GM19328 (cell line): ENCODE results near the gene RABGAP1.

ENCODE experiments used
- ATAC-seq: cut with Tn5 transposase; IDR thresholded peaks from one replicate; pipeline ENCODE4 v1.9.1; 2021; ENCODE audit warnings: mild to moderate bottlenecking, moderate library complexity; ENCODE audit not compliant: unreplicated experiment

The RABGAP1 gene

DNA sequence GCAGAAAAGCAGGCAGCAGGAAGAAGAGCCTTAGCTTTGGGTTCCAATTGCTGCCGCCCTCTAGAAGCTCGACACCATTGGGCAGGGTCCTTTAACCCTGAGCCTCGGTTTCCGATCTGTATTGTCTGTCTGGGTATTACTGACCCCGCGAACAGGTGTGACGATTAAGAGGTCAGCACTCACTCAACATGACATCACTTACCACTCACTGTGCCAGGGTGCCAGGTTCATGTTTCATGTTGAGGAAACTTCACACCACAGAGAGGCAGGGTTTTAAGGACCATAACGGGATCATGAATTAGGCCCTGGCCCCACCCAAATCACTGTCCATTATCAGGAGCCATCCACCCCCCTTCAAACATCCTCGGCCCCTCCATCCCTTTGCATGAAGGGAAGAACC is 168.2 kb downstream of the RABGAP1 start:
- ATAC-seq, result no peak

DNA sequence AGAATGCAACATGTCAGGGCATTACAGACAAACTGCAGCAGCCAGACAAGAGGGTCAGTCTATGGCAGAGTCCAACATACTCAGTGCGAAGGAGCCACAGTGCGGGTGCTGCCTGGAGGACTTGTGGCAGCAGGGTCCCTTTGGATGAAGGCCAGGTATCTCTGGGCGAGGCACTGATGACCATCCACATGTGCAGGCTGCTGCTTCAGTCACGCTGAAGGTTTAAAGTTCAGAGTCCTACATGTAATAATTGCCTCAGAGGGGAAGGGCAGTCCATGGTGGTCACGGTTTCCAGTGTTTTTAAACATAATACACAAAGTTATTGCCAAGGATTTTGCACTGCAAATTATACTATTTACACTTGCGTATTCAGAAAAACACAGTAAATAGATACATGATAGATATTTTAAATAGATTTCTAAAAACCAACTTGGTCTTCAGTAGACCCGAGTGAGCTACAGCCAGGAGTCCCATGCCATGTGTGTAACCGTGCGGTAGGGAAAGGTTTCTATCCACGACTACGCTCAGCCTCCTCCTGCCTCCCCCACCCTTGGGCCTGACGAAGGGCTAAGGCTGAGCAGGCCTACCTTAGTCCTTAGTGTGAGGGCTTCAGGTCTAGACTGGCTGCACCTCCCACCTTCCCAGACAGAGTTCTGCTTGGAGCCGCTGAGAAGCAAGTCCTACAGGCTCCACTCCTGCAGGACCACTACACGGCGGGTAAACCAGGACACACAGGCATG is 168.9 kb downstream of the RABGAP1 start:
- no peak for ATAC-seq

DNA sequence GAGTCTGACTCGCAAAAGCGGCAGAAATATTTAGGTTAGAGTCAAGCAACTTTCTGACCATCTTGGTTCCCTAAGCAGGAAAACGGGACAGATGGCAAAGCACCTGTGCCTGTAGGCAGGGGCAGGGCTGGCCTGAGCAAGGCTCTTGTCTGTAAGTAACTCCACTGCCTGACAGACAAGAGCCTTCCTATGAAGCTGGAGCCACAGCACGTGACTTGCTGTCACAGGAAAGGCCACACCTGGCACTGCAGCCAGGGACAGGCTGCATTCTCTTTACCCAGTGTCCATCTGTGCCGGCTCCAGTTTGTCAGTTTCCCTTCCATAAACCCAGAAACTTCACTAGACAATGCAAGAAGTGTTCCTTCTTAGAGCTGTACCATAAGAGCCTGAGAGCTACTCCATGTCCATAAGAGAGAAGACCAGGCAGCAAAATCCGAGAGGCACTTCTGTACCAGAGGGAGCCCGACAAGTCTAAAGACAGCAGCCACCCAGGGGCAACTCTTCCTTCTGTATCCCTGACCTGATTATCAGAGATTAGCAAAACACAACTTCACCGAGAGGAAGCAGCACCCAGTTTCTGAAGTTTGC is 170.7 kb downstream of the RABGAP1 start:
- no peak for ATAC-seq

DNA sequence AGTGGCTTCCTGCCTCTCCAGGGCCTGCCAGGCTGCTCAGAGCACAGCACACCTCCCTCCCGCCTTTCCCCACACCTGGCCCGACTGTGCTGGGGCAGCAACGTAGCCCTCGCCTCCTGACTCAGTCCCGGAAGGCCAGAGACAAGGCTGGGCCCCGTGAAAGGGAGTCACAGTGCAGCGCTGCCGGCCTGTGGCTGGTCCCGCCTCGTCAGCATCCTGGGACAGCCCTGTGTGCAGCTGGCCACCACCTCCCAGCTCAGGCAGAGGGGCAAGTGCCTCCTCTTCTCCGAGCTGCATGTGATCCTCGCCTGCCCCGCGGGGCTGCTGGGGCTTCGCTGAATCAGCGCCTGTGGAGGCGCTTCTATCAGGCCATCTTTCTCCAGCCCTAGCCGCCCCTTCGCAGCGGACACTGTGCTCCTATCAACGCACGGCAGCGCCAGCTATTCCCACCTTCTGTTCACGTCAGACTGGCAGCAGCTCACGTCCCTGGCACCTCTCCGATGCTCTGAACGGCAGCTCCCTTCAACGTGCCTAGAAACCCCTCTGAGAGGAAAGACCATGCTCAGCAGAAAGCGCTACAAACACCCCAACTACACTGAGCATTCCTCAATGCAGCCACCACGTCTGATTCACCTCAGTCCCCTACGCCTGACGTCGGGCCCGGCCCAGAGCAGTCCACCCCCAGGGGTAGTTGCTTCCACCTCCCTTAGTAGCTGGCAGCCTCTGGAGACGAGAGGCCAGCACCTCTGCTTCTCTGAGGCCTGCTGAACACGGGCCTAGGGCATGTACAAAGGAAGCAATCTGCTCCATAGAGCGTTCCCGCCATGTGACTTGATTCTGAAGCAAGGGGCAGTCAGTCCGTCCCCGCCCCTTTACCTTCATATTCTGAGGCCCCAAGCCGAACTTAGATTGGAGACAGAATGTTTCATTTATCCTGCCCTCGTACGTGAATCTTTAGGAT is 171.5 kb downstream of the RABGAP1 start:
- ATAC-seq, result no peak

DNA sequence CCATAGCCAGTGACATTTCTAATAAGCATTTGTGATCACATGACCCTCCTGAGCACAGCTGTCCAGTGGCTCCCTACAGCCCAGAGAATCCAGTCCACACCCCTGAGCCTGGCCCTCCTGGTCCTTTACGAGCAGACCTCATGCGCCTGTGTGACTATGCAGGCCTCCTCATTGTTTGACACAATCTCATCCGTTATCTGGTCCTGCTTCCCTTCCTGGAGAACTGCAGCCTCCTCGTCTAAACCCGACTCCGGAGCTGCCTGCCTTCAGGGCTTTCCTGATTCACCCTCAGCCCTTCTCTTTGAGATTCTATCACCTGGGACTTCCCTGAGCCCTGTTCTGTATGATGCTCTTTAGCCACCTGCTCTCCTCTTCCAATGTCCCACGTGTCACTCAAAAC is 172.4 kb downstream of the RABGAP1 start:
- no peak for ATAC-seq

DNA sequence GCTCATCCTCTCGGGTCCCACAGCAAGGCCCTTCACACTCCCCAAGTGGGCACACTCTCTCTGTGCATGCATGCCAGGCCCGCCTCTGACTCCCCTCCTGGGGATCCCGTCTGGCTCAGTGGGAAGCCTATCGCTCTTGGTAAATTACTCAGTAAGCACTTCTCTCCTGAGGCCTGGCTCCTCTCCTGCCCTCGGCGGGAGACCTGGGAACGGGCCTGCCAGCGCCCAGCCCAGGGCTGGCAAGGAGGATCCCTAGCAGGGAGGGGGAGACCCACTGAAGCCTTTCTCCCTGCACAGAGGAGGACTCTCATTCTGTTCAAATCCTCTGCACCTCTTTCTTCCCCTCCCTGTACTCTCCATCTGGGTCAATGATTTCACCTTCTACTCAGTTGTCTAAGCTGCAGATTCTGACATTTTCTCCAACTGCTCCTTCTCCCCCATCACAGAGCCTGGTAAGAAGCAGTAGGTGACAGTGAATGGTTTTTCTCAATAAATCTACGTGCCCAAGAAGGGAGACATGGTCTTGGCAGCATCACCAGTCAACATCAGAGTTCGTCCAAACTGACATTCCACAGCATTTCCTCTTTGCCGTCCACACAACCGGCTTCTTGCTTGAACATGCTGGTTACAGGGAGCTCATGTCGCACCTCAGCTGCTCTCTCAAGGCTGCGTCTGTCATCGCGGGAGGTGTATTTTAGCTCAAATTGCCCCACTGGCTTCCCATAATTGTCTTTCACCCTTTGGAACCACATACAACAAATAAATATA is 174.5 kb downstream of the RABGAP1 start:
- ATAC-seq, result no peak

DNA sequence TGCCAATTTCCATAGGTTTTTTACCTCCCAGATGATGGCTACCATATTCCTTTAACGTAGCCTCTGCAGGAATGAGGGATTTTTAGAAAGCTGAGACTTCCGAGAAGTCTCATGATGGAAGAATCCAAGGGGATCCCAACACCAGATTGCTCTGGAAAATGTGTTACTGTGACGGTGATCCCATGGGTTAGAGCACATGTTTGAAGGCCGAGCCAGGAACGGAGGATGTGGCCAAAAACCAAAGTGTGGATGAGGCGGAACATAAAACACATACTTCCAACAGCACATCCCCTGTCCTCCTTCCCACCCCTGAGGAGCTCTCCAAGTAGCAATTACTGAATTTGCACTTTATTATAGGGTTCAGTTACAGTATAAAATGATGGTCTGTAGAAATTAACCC is 175.2 kb downstream of the RABGAP1 start:
- ATAC-seq, result no peak

DNA sequence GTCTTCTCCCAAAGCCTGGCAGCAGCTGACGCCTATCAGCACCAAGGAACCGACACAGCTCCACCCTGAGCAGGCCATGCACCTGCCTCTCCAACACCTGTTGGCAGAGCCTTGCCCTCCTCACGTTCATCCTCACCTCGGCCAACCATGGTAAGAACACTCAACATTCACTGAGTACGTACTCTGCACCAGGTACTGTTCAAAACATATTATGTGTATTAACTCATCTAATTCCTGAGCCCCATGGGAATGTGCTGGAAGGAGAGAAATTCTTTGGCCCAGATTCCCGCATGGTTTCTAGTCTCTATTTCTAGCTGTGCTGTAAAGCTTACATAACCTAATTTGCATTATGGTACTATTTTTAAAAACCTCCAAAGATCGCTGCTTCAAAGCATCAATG is 178.7 kb downstream of the RABGAP1 start:
- no peak for ATAC-seq

DNA sequence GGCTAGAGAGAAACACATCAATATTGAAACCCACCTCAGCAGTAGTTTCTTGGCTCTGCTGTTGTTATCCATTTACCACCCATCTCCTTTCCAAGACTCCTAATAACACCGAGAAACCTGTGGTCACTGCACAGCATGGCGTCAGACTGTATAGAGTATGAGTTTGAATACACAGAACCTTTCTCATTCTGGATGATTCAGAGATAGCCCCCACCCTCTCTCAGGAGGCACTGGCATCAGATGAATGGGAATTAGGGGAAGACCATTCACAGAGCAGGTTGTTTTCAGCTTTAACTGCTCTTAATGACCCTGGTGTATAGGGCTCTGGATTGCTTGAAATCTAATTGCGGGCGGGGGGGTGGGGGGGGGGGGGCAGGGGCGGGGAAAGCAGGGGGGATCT is 179.3 kb downstream of the RABGAP1 start:
- ATAC-seq, result no peak

DNA sequence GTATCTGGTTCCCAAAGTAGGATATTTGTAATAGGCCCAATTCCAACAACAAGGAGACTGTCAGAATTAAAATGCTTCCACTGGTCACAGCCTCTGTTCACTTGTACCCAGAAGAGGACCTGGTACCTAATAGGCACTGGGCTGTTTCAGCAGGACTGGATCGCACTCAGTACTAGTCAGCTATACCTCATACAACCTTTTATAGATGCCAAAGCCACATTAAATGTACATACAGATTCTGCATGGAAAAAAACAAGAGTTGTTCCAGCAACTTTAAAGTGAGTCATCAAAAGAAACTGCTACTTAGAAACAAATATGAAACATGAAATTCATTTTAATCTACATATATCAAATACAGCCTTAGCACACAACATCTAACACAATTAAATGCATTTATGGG is 180.1 kb downstream of the RABGAP1 start:
- ATAC-seq, result no peak

DNA sequence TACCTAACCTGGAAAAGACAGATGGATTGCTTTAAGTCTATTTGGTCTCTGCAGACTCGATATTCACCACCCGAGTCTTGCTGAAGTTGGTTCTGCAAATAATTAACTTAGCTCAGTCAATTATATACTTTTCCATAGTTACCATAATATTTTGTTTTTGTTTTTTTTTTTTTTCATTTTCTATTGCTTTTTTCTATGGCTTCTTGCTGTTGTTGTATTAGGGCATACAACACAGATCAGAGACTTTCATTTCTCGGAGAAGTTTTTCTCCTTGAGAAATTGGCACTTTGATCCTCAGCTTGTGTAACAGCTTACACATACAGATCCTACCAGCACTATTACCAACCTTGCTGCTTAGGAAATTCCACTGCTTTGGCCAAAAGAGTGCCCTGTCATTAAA is 180.6 kb downstream of the RABGAP1 start:
- no peak for ATAC-seq

DNA sequence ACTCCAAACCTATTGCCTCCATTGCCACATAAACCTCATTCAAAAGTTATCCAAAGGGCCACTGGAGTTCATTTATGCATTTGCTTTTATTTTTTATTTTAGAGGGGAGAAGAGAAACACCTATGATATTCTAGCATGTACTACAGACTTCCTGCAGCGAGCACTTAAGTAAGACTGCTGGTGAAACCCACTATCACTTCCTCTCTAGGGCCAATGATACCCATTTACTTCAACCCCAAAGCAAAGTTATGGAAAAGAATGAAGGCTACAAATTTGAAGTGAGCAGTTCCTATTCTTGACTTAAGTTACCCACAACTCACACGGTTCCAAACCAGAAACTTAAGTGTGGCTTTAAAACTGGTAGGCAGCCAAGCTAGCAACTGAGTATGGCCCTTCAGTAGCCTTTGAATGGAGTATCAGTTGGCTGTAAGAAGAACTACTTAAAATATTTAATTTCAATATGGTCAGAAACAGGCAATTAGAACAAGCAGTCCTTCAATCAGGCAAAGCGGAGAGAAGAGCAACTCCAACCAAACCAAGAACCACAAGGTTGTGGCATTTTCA is 186.8 kb downstream of the RABGAP1 start:
- no peak for ATAC-seq

DNA sequence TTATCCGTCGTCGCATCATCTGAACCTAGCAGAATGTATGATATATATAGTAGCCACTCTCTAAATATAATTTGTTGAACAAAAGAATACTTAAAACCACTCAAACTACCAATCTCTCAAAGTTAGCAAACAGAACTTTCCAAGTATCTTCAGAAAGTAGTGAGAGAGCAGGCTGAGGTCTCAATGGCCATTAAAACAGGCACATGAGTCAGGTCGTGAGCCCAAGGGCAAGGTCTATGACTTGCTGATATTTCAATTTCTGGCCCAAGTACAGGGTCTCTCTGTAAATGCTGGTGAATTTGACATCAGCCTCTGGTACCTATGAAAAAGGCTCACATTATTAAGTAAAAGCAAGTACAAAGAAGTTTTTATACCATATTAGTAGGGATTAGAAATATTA is 187.8 kb downstream of the RABGAP1 start:
- ATAC-seq, result no peak

DNA sequence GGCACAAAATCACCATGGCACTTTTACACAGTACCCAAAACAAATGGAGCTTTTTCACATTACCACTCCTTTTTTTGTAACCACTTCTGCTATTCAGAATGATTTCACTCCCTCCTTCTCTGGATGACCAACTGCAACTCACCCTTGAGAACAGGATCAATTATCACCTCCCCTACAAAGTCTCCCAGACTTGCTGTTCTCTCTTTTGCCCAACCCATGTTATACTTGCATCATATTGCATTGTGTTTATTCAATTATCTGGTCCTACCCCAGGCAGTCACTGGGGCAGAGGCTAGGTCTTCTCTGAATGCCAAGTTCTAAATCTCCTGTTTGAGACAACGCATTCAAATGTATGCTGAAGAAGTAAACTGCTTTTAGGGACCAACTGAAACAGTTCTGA is 188.6 kb downstream of the RABGAP1 start:
- ATAC-seq, result no peak

DNA sequence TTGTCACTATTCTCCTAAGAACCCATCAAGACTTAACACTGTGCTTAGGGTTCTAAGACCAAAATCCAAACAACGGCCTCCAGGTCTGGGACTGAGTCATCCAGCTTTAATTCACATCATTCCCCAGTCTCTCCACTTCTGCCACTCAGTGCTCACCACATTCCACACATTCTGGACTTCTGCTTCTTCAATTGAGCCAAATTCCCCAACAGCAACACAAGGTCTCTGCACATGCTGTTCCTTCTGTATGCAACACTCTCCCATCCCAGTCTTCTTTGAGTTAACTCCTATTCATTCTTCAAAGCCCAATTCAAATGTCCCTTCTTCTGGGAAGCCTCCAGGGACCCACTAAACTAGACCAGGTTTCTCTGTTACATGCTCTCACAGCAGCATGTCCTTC is 190.4 kb downstream of the RABGAP1 start:
- no peak for ATAC-seq

DNA sequence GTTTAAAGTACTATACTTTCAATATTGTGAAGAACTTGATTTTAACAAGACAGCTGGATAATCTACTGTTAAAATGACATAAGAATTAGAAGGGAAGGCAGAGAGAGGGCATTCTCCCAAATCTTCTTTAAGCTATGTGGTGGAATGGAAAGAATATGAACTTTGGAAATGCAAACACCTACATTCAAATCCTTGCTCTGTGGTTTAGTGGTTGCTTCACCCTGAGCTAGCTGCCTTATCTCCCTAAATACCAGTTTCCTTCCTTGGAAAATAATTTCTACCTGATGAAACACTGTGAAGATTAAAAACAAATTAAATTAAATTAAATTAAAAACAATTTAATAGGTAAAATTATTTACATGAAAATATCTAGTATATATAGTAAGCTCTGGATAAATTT is 191.2 kb downstream of the RABGAP1 start:
- no peak for ATAC-seq

DNA sequence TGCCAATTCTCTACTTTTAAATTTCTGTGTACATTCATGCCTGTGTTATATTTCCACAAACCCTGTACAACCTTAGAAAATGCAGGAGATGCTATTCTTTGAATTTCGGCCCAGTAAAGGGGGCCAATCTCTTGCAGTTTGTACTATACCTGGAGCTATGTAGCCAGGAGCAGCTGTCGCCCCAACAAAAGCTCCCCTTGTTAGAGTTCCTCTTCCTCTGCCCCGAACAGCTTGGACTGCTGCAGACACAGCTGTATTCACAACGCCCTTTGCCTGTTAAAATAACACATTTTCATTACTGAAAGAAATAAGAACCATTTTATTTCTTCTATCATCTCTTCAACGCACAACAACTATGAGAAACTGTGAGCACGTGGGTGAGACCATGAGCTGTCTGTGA is 191.9 kb downstream of the RABGAP1 start:
- no peak for ATAC-seq

DNA sequence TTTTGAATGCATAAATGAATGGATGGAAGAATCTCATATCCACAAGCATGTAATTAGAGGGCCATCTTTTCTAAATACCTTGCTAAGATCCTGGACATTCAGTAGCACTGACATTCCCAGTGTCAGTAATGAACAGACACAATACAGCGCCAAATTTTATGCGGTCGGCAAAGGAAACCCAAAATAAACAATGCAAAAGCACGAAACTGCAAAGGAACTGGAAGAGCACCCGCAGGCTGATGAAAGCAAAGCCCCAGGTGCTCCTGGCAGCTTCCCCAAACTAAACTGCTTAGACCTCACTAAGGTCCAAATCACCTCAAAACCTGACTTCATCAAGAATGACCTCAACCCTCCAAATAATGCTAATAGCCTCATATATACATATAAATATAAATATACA is 194.6 kb downstream of the RABGAP1 start:
- ATAC-seq, result no peak

DNA sequence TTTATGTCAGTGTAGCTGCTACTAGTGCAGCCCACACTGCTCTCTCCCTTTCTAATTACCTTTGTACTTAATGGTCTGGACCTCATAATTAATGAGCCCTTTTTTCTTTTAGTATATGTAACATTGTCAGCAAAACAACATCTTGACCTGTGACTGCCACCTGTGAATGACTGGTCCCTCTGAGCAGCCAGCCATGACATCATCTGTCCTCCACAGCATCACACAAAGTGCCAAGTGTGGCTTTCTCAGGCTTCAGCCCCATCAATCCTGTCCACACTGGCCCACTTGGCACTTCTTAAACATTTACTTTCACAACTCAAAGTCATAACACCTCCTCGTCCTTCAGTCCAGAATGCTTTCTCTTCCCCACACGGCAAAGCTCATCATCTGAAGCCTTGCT is 197.3 kb downstream of the RABGAP1 start:
- ATAC-seq, result no peak

DNA sequence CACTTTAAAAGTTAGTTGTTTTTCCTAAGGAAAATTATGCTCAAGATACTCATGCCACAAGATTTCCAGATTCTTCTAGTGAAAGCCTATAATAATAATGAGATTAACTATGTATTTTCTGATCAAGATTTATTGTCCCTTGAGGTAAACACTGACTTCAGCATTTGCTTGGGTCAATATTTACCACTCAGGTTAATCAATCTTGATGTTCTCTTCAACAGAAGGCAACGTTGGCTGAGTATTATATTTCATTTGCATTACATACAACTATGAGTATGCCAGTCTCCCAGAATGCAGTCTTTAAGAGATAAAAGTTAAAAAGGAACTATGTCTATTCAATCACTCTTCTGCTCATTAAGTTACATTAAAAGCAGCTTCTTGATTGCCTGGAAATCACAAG is 208.2 kb downstream of the RABGAP1 start:
- ATAC-seq, result no peak
